A673 (cell line): ENCODE data around the gene ANKRD23. TPM values are rescaled to one million over a fixed set of nuclear protein-coding genes. Genes with fewer than 3 reads are reported as not detected.

ENCODE experiments used
- BruUV-seq: library from RNA; stranded (reverse); fragments of 400-500 nt; replicated peaks from 2 replicates; lab custom pipeline; 2021; lab: Mats Ljungman, UMichigan
- CTCF ChIA-PET: fragments of 300-600 bp; sonication (Branson Sonifier 250); formaldehyde crosslinking; loops from one replicate; lab custom pipeline; 2022; ENCODE audit warnings: antibody characterized with exemption; lab: Charles Lee
- POLR2A ChIA-PET: fragments of 300-600 bp; sonication (Branson Sonifier 250); formaldehyde crosslinking; loops from one replicate; lab custom pipeline; 2022; ENCODE audit warnings: antibody characterized with exemption; ENCODE audit not compliant: low non-redundant PET; lab: Charles Lee
- DNase-seq: peaks from one replicate; pipeline ENCODE4 v3.0.0-alpha.2; 2015; ENCODE audit warnings: low spot score
- H3K27ac ChIP-seq: fragments of 200-600 bp; sonication (generic); 2 replicates; pipeline ENCODE4 v1.5.1; 2016; ENCODE audit warnings: mixed run types, low read depth, mild to moderate bottlenecking, mixed read lengths, antibody characterized with exemption, low read length; ENCODE audit not compliant: poor library complexity, severe bottlenecking
- H3K27me3 ChIP-seq: fragments of 200-600 bp; sonication (generic); replicated peaks from 2 replicates; pipeline ENCODE4 v1.6.1; 2017; ENCODE audit warnings: mixed run types, low read depth, mild to moderate bottlenecking, mixed read lengths, antibody characterized with exemption, low read length; ENCODE audit not compliant: insufficient read depth, poor library complexity
- H3K36me3 ChIP-seq: fragments of 200-600 bp; sonication (generic); 2 replicates; pipeline ENCODE4 v1.6.1; 2016; ENCODE audit warnings: mixed run types, mild to moderate bottlenecking, mixed read lengths, antibody characterized with exemption, low read length; ENCODE audit not compliant: insufficient read depth, poor library complexity, severe bottlenecking
- H3K4me1 ChIP-seq: fragments of 200-600 bp; sonication (generic); 2 replicates; pipeline ENCODE4 v1.6.1; 2017; ENCODE audit warnings: mixed run types, mild to moderate bottlenecking, mixed read lengths, antibody characterized with exemption, low read length; ENCODE audit not compliant: insufficient read depth, poor library complexity, severe bottlenecking
- H3K4me3 ChIP-seq: fragments of 200-600 bp; sonication (generic); 2 replicates; pipeline ENCODE4 v1.5.1; 2016; ENCODE audit warnings: low read depth, mixed run types, mild to moderate bottlenecking, mixed read lengths, low read length; ENCODE audit not compliant: poor library complexity, severe bottlenecking
- H3K9me3 ChIP-seq: fragments of 200-600 bp; sonication (generic); 2 replicates; pipeline ENCODE4 v1.6.1; 2016; ENCODE audit warnings: mixed run types, low read depth, mild to moderate bottlenecking, mixed read lengths, antibody characterized with exemption, low read length; ENCODE audit not compliant: poor library complexity, severe bottlenecking
- CTCF ChIP-seq: fragments of 300-800, 200-600 bp; sonication (generic); conservative IDR thresholded peaks from 2 replicates; pipeline ENCODE4 v1.5.1; 2017; ENCODE audit warnings: low read depth, mild to moderate bottlenecking, antibody characterized with exemption, low read length, moderate library complexity, mixed read lengths
- EZH2 ChIP-seq: fragments of 200-600 bp; sonication (generic); IDR thresholded peaks from 2 replicates; pipeline ENCODE4 v1.6.1; 2017; ENCODE audit warnings: borderline replicate concordance, low read depth, mild to moderate bottlenecking, mixed read lengths, antibody characterized with exemption, low read length; ENCODE audit not compliant: poor library complexity, severe bottlenecking
- intact Hi-C: fragments of 100-400 bp; cut with micrococcal nuclease; formaldehyde crosslinking; loops from one replicate; pipeline ENCODE4 v1.10.0; 2022; ENCODE audit not compliant: unreplicated experiment
- total RNA-seq: library from RNA; stranded (reverse); gene quantifications from 2 replicates; pipeline ENCODE4 v1.2.3, GENCODE V29; 2021

The ANKRD23 gene
- total RNA-seq, 1 experiment from 2014 or later = 6.2 TPM

GRCh38 chr2:96811917-96812316 is 31.9 kb downstream of the ANKRD23 start:
- DNase-seq = no peak
- H3K36me3 ChIP-seq = no peaks in the 10 kb centered on the region
- no peak overlapping the region for H3K27ac ChIP-seq
- intact Hi-C loops = no loop called here
- H3K9me3 ChIP-seq = no peaks in the 10 kb centered on the region
- TF ChIP-seq CTCF = no peak
- no peak for TF ChIP-seq EZH2
- ChIA-PET CTCF (no interaction called here), POLR2A (no interaction called here)
- no TSS peak for BruUV-seq
- peaks cover 2% of the 10 kb centered on the region for H3K4me1 ChIP-seq
- H3K27me3 ChIP-seq = no peaks in the 10 kb centered on the region
- H3K4me3 ChIP-seq = no peak overlapping the region

- H3K4me1 ChIP-seq = peaks cover 12% of the 10 kb centered on the region
- no peaks in the 10 kb centered on the region for H3K9me3 ChIP-seq
- TF ChIP-seq CTCF = no peak
- no peak for TF ChIP-seq EZH2
- POLR2A ChIA-PET = no interaction called here
- H3K36me3 ChIP-seq = no peaks in the 10 kb centered on the region
- BruUV-seq = no TSS peak
- no peak overlapping the region for H3K27ac ChIP-seq
- CTCF ChIA-PET = no interaction called here
- no peak overlapping the region for H3K4me3 ChIP-seq
- intact Hi-C loops = no loop called here
- DNase-seq = no peak
- H3K27me3 ChIP-seq = no peaks in the 10 kb centered on the region
Observed at GRCh38 chr2:96810783-96811192, 33.0 kb downstream of the ANKRD23 start.

GRCh38 chr2:96809951-96810782 is 33.7 kb downstream of the ANKRD23 start:
- peaks cover 12% of the 10 kb centered on the region for H3K4me1 ChIP-seq
- no TSS peak for BruUV-seq
- no peak overlapping the region for H3K4me3 ChIP-seq
- intact Hi-C loops = no loop called here
- H3K9me3 ChIP-seq = no peaks in the 10 kb centered on the region
- TF ChIP-seq EZH2 = no peak
- no peak for TF ChIP-seq CTCF
- H3K27me3 ChIP-seq = no peaks in the 10 kb centered on the region
- H3K36me3 ChIP-seq = no peaks in the 10 kb centered on the region
- CTCF ChIA-PET = no interaction called here
- no peak overlapping the region for H3K27ac ChIP-seq
- no peak for DNase-seq
- POLR2A ChIA-PET = no interaction called here
